GM12891 (cell line): ENCODE results near the gene HMCN1.

Experiments
- PAX5 ChIP-seq: IDR thresholded peaks from 2 replicates; pipeline ENCODE4 v1.6.1; 2011; ENCODE audit warnings: low read length, moderate library complexity, mild to moderate bottlenecking; ENCODE audit not compliant: insufficient read depth, severe bottlenecking
- POLR2A ChIP-seq: IDR thresholded peaks from 2 replicates; pipeline ENCODE4 v1.6.1; 2011; ENCODE audit warnings: low read depth, low read length, control low read depth
- POLR2AphosphoS5 ChIP-seq: IDR thresholded peaks from 2 replicates; pipeline ENCODE4 v1.6.1; 2011; ENCODE audit warnings: low read depth, low read length, control low read depth
- POU2F2 ChIP-seq: IDR thresholded peaks from 2 replicates; pipeline ENCODE4 v1.6.1; 2011; ENCODE audit warnings: low read depth, mild to moderate bottlenecking, control low read depth, low read length, moderate library complexity
- TAF1 ChIP-seq: IDR thresholded peaks from 2 replicates; pipeline ENCODE4 v1.6.1; 2011; ENCODE audit warnings: low read depth, low read length, control low read depth

GRCh38 chr1:185795181-185795580, 61.0 kb downstream of the HMCN1 start:
- TF ChIP-seq POLR2A (no peak), POLR2AphosphoS5 (no peak), TAF1 (no peak), POU2F2 (no peak), PAX5 (no peak)
